Body of pancreas (tissue), 4 donors: Measurements from ENCODE around the gene TSPAN32.

ENCODE experiments used
- CTCF ChIP-seq, 7 experiments: fragments of 450-650 bp in 4 of 7; fragments of 200-600 bp in 3 of 7; sonication (generic) in 3 of 7; IDR thresholded peaks; one replicate each; pipeline ENCODE4 v1.5.1; 2016 to 2019; ENCODE audit warnings: antibody characterized with exemption in 7 of 7
- POLR2A ChIP-seq, 3 donors: fragments of 450-650 bp; IDR thresholded peaks; one replicate each; pipeline ENCODE4 v1.6.1; 2016; ENCODE audit warnings: antibody characterized with exemption in 3 of 3, mild to moderate bottlenecking in 2 of 3

- TF ChIP-seq CTCF (IDR thresholded peaks at IDR 0.05), result no peak
- TF ChIP-seq POLR2A (IDR thresholded peaks at IDR 0.05), result no peak
These were observed 18.1 kb downstream of the TSPAN32 start for GRCh38 chr11:2319791-2320472.
